HG02938 (cell line): ENCODE data around the gene ITPR1.
"Not testable (repeated sequence)": the region's sequence is repeated elsewhere in the genome, so short reads cannot be mapped to it uniquely, and the experiment has no call there.

Experiments used
- ATAC-seq: cut with Tn5 transposase; IDR thresholded peaks from one replicate; pipeline ENCODE4 v1.9.1; 2021; ENCODE audit warnings: mild to moderate bottlenecking, moderate library complexity; ENCODE audit not compliant: unreplicated experiment

The ITPR1 gene

GRCh38 chr3:4493014-4493940 is at the start of gene ITPR1:
ITPR1 (plus strand) TSS chr3:4493348; CDS start chr3:4516492, 23,144 bp downstream.
- ATAC-seq, result peak; percentile 90

- ATAC-seq, result no peak
Measured at GRCh38 chr3:4447295-4447999, 45.7 kb upstream of the ITPR1 start.

- ATAC-seq, result no peak
Measured at GRCh38 chr3:4448187-4448586, 45.0 kb upstream of the ITPR1 start.

GRCh38 chr3:4449043-4449805 is 43.9 kb upstream of the ITPR1 start:
- no peak for ATAC-seq

- no peak for ATAC-seq
Measured at GRCh38 chr3:4454142-4454541, 39.0 kb upstream of the ITPR1 start.

GRCh38 chr3:4456780-4457179 is 36.4 kb upstream of the ITPR1 start:
- not testable (repeated sequence) for ATAC-seq

GRCh38 chr3:4458961-4459360 is 34.2 kb upstream of the ITPR1 start:
- ATAC-seq, result no peak

- no peak for ATAC-seq
Measured at GRCh38 chr3:4460334-4460733, 32.8 kb upstream of the ITPR1 start.

GRCh38 chr3:4461468-4462090 is 31.6 kb upstream of the ITPR1 start:
- no peak for ATAC-seq

GRCh38 chr3:4462369-4463040 is 30.6 kb upstream of the ITPR1 start:
- ATAC-seq, result no peak

GRCh38 chr3:4464576-4464975 is 28.6 kb upstream of the ITPR1 start:
- ATAC-seq, result no peak

- peak; percentile 99 for ATAC-seq
Measured at GRCh38 chr3:4466741-4467521, 26.2 kb upstream of the ITPR1 start, which contains the start of gene SUMF1. SUMF1 (minus strand) TSS chr3:4467269; CDS start chr3:4467245, 24 bp downstream.

GRCh38 chr3:4467522-4467867 is 25.7 kb upstream of the ITPR1 start:
- ATAC-seq, result no peak

GRCh38 chr3:4471907-4472306 is 21.2 kb upstream of the ITPR1 start:
- ATAC-seq, result no peak

GRCh38 chr3:4472312-4472711 is 20.8 kb upstream of the ITPR1 start:
- no peak for ATAC-seq

- ATAC-seq, result no peak
Measured at GRCh38 chr3:4472766-4473165, 20.4 kb upstream of the ITPR1 start.

- no peak for ATAC-seq
Measured at GRCh38 chr3:4474683-4475490, 18.3 kb upstream of the ITPR1 start.

GRCh38 chr3:4475804-4476203 is 17.3 kb upstream of the ITPR1 start:
- ATAC-seq, result no peak

GRCh38 chr3:4476496-4476895 is 16.7 kb upstream of the ITPR1 start:
- ATAC-seq, result no peak
